Measurements from ENCODE around the gene ARSG. TPM values are rescaled to one million over a fixed set of nuclear protein-coding genes. Genes with fewer than 3 reads are reported as not detected.

ARSG gene
- total and polyA plus RNA-seq, 2 of the 4 experiments (the other 2 are of a cell fraction) = 2.9 to 3.0 TPM

- no peak overlapping the region for H3K4me2 ChIP-seq (ENCODE audit: low read depth, low read length)
- H4K5ac ChIP-seq (ENCODE audit: low read depth, low read length) = no peak overlapping the region
- no peak overlapping the region for H3K9ac ChIP-seq (ENCODE audit: low read depth, low read length)
- ChIA-PET CTCF (no interaction called here), POLR2A (ENCODE audit: unreplicated experiment) (no interaction called here)
- intact Hi-C loops (cut with micrococcal nuclease) = no loop called here
- no peak overlapping the region for H2BK20ac ChIP-seq (ENCODE audit: low read depth, low read length)
- no peaks in the 10 kb centered on the region for H3K36me3 ChIP-seq (ENCODE audit: control insufficient read depth, insufficient read depth, low read length)
- H2AK5ac ChIP-seq (ENCODE audit: low read depth, low read length) = no peak overlapping the region
- no peak overlapping the region for H3K23ac ChIP-seq (ENCODE audit: low read depth, low read length)
- no peaks in the 10 kb centered on the region for H3K79me1 ChIP-seq (ENCODE audit: low read depth in 1 of 2, low read length in 2 of 2)
- ATAC-seq (ENCODE audit: low read depth) (no peak), DNase-seq (peak; percentile 21)
- 77% methylated on average over 3 of the region's 5 CpGs; no CpG with 5 or more reads in 1 of the 2 experiments for WGBS, 2 experiments (ENCODE audit: extremely low coverage in 2 of 2, insufficient read length in 1 of 2)
- H2AFZ ChIP-seq (replicated peaks; ENCODE audit: low read length, poor library complexity) = no peak overlapping the region
- H3K14ac ChIP-seq (replicated peaks; ENCODE audit: low read depth, low read length) = no peak overlapping the region
- no peak overlapping the region for H3K18ac ChIP-seq (ENCODE audit: low read depth, low read length)
- no peak overlapping the region for H4K91ac ChIP-seq (ENCODE audit: insufficient read depth, low read depth, low read length)
- no peak overlapping the region for H2AK9ac ChIP-seq (replicated peaks; ENCODE audit: low read depth, low read length, poor library complexity)
- no peak overlapping the region for H3K56ac ChIP-seq (ENCODE audit: extremely low read depth, insufficient read depth, low read length)
- no peak overlapping the region for H4K8ac ChIP-seq (ENCODE audit: low read depth in 2 of 2, low read length in 2 of 2)
- no peaks in the 10 kb centered on the region for H3K9me1 ChIP-seq (ENCODE audit: insufficient read depth, low read length)
- no TSS peak for BruUV-seq (replicated peaks)
- no peak overlapping the region for H2BK5ac ChIP-seq (ENCODE audit: low read depth, low read length, poor library complexity, severe bottlenecking)
- H2BK15ac ChIP-seq (ENCODE audit: low read depth, low read length) = no peak overlapping the region
- no peak overlapping the region for H2BK120ac ChIP-seq (ENCODE audit: low read depth, low read length)
- no peak overlapping the region for H3K4ac ChIP-seq (ENCODE audit: low read depth, low read length)
- dilution Hi-C loops (cut with HindIII; ENCODE audit: low sequenced_read_pairs, unreplicated experiment) = no loop called here
- no peaks in the 10 kb centered on the region for H4K20me1 ChIP-seq (ENCODE audit: insufficient read depth, low read length)
- TF ChIP-seq NFE2L2 (IDR thresholded peaks at IDR 0.05; ENCODE audit: low read depth, low read length) = no peak
- TF ChIP-seq BHLHE40 (IDR thresholded peaks at IDR 0.05; ENCODE audit: low read depth, low read length) = no peak
- TF ChIP-seq POLR2A (IDR thresholded peaks at IDR 0.05; ENCODE audit: low read depth, low read length) = no peak
- TF ChIP-seq, protein P1, sequence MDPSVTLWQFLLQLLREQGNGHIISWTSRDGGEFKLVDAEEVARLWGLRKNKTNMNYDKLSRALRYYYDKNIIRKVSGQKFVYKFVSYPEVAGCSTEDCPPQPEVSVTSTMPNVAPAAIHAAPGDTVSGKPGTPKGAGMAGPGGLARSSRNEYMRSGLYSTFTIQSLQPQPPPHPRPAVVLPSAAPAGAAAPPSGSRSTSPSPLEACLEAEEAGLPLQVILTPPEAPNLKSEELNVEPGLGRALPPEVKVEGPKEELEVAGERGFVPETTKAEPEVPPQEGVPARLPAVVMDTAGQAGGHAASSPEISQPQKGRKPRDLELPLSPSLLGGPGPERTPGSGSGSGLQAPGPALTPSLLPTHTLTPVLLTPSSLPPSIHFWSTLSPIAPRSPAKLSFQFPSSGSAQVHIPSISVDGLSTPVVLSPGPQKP (IDR thresholded peaks at IDR 0.05; ENCODE audit: borderline replicate concordance, low read depth, low read length) = no peak
- TF ChIP-seq CEBPB (IDR thresholded peaks at IDR 0.05; ENCODE audit: low read depth, low read length) = no peak
- no peak for TF ChIP-seq MAZ (IDR thresholded peaks at IDR 0.05; ENCODE audit: borderline replicate concordance, low read depth, low read length)
- TF ChIP-seq, protein P2, sequence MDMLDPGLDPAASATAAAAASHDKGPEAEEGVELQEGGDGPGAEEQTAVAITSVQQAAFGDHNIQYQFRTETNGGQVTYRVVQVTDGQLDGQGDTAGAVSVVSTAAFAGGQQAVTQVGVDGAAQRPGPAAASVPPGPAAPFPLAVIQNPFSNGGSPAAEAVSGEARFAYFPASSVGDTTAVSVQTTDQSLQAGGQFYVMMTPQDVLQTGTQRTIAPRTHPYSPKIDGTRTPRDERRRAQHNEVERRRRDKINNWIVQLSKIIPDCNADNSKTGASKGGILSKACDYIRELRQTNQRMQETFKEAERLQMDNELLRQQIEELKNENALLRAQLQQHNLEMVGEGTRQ (IDR thresholded peaks at IDR 0.05; ENCODE audit: low read depth, low read length) = no peak
- TF ChIP-seq MAFK (IDR thresholded peaks at IDR 0.05; ENCODE audit: low read depth, low read length) = no peak
- no peak for TF ChIP-seq CHD1 (IDR thresholded peaks at IDR 0.05; ENCODE audit: low read depth, low read length)
- in situ Hi-C loops (cut with MboI; ENCODE audit: low sequenced_read_pairs) = no loop called here
- peaks cover 6% of the 10 kb centered on the region for H3K9me3 ChIP-seq (ENCODE audit: control insufficient read depth, insufficient read depth, low read length)
- H3K27ac ChIP-seq (ENCODE audit: insufficient read depth, low read length) = no peak overlapping the region
- no peak overlapping the region for H3K4me3 ChIP-seq (ENCODE audit: insufficient read depth, low read depth, low read length)
- no peaks in the 10 kb centered on the region for H3K4me1 ChIP-seq (ENCODE audit: control insufficient read depth, insufficient read depth, low read length)
- 0 out of 2 replicates have a peak, but pooled peaks cover 2% of the 10 kb centered on the region for H3K27me3 ChIP-seq (ENCODE audit: control insufficient read depth, insufficient read depth, low read length)
Measured at GRCh38 chr17:68326681-68327080, 35.4 kb downstream of the ARSG start.

All from IMR-90 (cell line).